ENCODE data around the gene TRAM2. TPM values are rescaled to one million over a fixed set of nuclear protein-coding genes. Genes with fewer than 3 reads are reported as not detected.

Gene TRAM2
- 39.2 and 45.3 TPM in 2 replicates for total RNA-seq

GRCh38 chr6:52577022-52577777 lies at the start of gene TRAM2:
Gene TRAM2, minus strand, starts transcription at chr6:52577060. Its CDS starts 145 bp downstream, at chr6:52576915.

Other genes starting within 250 kb of the TRAM2 start
- 2.3 and 3.0 TPM in 2 replicates for gene PAQR8, start 214.9 kb downstream of the TRAM2 start, total RNA-seq
- gene EFHC1, start 156.7 kb downstream of the TRAM2 start, total RNA-seq: 24.9 and 29.5 TPM in 2 replicates
- 28.9 and 34.7 TPM in 2 replicates for gene TMEM14A, start 94.1 kb upstream of the TRAM2 start, total RNA-seq
- not detected in 2 replicates for gene GSTA2, start 186.4 kb upstream of the TRAM2 start, total RNA-seq
- gene GSTA1, start 226.8 kb upstream of the TRAM2 start, total RNA-seq: not detected in 2 replicates